HG02623 (cell line): ENCODE results near the gene CAPN12.

Experiments used
- ATAC-seq: cut with Tn5 transposase; IDR thresholded peaks from one replicate; pipeline ENCODE4 v1.9.1; 2021; ENCODE audit warnings: moderate library complexity; ENCODE audit not compliant: unreplicated experiment

Gene CAPN12

GRCh38 chr19:38739440-38740256, 4.6 kb downstream of the CAPN12 start:
- no peak for ATAC-seq

GRCh38 chr19:38737921-38738737, 6.1 kb downstream of the CAPN12 start:
- no peak for ATAC-seq

- no peak for ATAC-seq
Measured at GRCh38 chr19:38737281-38737865, 6.9 kb downstream of the CAPN12 start.

GRCh38 chr19:38736413-38737280, 7.6 kb downstream of the CAPN12 start:
- ATAC-seq, result no peak

GRCh38 chr19:38736036-38736412, 8.2 kb downstream of the CAPN12 start:
- no peak for ATAC-seq

GRCh38 chr19:38735257-38735686, 9.0 kb downstream of the CAPN12 start:
- no peak for ATAC-seq

GRCh38 chr19:38734426-38735256, 9.6 kb downstream of the CAPN12 start:
- no peak for ATAC-seq

- ATAC-seq, result no peak
Measured at GRCh38 chr19:38734176-38734425, 10.2 kb downstream of the CAPN12 start.

- ATAC-seq, result no peak
Measured at GRCh38 chr19:38733493-38734175, 10.6 kb downstream of the CAPN12 start.

- ATAC-seq, result no peak
Measured at GRCh38 chr19:38733241-38733492, 11.1 kb downstream of the CAPN12 start.

GRCh38 chr19:38731654-38732301, 12.5 kb downstream of the CAPN12 start:
- ATAC-seq, result no peak

GRCh38 chr19:38730731-38731589, 13.3 kb downstream of the CAPN12 start:
- ATAC-seq, result no peak

GRCh38 chr19:38730470-38730730, 13.9 kb downstream of the CAPN12 start:
- ATAC-seq, result no peak

GRCh38 chr19:38729653-38730469, 14.4 kb downstream of the CAPN12 start:
- no peak for ATAC-seq

- no peak for ATAC-seq
Measured at GRCh38 chr19:38728752-38729541, 15.3 kb downstream of the CAPN12 start.

GRCh38 chr19:38727868-38728660, 16.2 kb downstream of the CAPN12 start:
- no peak for ATAC-seq
